Measurements from ENCODE around the gene PNN.

DNA sequence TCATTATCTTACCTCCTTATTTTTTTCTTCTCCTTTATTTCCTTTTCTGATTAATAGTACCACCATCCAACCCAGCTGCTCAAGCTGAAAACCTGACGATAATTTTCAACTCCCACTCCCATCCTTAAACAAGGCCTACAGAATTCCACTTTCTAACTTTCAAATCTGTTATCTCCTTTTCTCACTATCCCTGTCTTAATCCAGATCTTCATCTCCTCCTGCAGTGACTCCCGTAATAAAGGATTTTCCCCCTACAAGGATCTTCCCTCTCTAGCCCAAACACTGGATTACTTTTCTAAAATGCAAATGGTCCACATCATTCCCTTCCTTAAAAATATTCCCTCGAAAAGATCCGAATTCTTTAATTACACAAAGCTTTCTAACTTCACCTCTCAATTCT is 6.5 kb upstream of the PNN start:
- TF ChIP-seq, protein P1, sequence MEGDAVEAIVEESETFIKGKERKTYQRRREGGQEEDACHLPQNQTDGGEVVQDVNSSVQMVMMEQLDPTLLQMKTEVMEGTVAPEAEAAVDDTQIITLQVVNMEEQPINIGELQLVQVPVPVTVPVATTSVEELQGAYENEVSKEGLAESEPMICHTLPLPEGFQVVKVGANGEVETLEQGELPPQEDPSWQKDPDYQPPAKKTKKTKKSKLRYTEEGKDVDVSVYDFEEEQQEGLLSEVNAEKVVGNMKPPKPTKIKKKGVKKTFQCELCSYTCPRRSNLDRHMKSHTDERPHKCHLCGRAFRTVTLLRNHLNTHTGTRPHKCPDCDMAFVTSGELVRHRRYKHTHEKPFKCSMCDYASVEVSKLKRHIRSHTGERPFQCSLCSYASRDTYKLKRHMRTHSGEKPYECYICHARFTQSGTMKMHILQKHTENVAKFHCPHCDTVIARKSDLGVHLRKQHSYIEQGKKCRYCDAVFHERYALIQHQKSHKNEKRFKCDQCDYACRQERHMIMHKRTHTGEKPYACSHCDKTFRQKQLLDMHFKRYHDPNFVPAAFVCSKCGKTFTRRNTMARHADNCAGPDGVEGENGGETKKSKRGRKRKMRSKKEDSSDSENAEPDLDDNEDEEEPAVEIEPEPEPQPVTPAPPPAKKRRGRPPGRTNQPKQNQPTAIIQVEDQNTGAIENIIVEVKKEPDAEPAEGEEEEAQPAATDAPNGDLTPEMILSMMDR (IDR thresholded peaks at IDR 0.05): no peak
- TF ChIP-seq EP300 (IDR thresholded peaks at IDR 0.05): no peak

Measured in tibial nerve (tissue), 4 donors.